Pancreas (tissue), 10 donors: ENCODE results near the gene TARP.

Experiments
- ATAC-seq, 4 donors: fragments of 200-7000 bp; cut with Tn5 transposase; one replicate each; pipeline versions ENCODE4 v1.8.0 to v1.9.1; 2020; ENCODE audit warnings: mild to moderate bottlenecking in 4 of 4, moderate library complexity in 4 of 4
- DNase-seq, 6 donors: peaks; one replicate each; pipeline ENCODE4 v3.0.0-alpha.2; 2020
- FAIRE-seq: peaks from 2 replicates; lab custom pipeline; 2012; peaks lifted over from hg19 to GRCh38; lab: Jason Lieb, UNC
- H3K27ac ChIP-seq, 4 donors: fragments of 200-600 bp; sonication (generic); 1 replicate in 3 of 4; 2 replicates in 1 of 4; pipeline versions ENCODE4 v1.5.0 to v1.8.0; 2020
- H3K27me3 ChIP-seq, 4 donors: fragments of 200-600 bp; one replicate each; pipeline ENCODE4 v1.8.0; 2021
- H3K36me3 ChIP-seq, 3 donors: fragments of 200-600 bp; sonication (generic) in 1 of 3; one replicate each; pipeline versions ENCODE4 v1.5.0 to v1.8.0; 2020 to 2021
- H3K4me1 ChIP-seq, 3 donors: fragments of 200-600 bp; one replicate each; pipeline ENCODE4 v1.8.0; 2021
- H3K4me3 ChIP-seq, 4 donors: fragments of 200-600 bp; sonication (generic) in 2 of 4; one replicate each; pipeline versions ENCODE4 v1.5.0 to v1.8.0; 2020 to 2021
- H3K9me3 ChIP-seq, 4 donors: fragments of 200-600 bp; one replicate each; pipeline ENCODE4 v1.8.0; 2021
- WGBS, 2 donors: extraction: QIAGEN DNeasy Blood & Tissue Kit; methylation state at CpG; one replicate each; pipeline ENCODE4 v1.1.7; 2013; 5-methylcytosine and 5-hydroxymethylcytosine counted together
- intact Hi-C, 3 donors: fragments of 100-400 bp; cut with DNase I; formaldehyde crosslinking; loops; one replicate each; pipeline versions ENCODE4 v1.11.1 to v1.14.2; 2022
- TF ChIP-seq, protein P1 (sequence below), 4 donors: fragments of 200-600 bp; sonication (generic) in 3 of 4; IDR thresholded peaks; one replicate each; pipeline versions ENCODE4 v1.5.0 to v1.8.0; 2021; ENCODE audit warnings: antibody characterized with exemption in 4 of 4
- donor health status: healthy with polysubstance abuse.
- donor health status: DM: no; HTN: no; CAD: no; lungs with moderate emphysema.
- donor health status: DM: no; HTN: no; CAD: no.
- donor health status: control.
- donor health status: control.
- donor health status: Bipolar disorder and iron deficiency.
- donor health status: DM: yes; HTN: yes; CAD: no.
- donor health status: DM: no; HTN: no; CAD: no.
- donor health status: DM: no; HTN: no; CAD: no.
- donor health status: DM: yes; HTN: yes; CAD: no.

TARP gene

DNA sequence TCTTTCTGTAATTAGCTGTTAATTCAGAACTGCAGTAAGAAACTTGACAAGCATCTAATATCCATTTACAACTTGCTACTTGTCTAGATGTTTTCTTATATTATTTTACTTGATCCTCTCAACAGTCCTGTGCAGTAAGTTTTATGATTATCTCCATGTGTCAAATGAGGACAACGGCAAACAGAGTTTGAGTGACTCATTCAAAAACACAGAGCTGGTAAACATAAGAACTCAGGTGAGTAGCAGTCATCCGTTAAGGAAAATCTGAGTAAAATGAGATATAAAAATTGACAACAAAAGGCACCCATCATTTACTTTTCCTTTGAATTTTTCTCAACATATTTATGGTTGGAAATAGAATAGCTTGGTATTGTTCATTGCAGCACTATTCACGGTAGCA lies 19.0 kb upstream of the TARP start:
- Histone ChIP-seq H3K4me3 (no peak overlapping the region), H3K27ac (no peak overlapping the region), H3K36me3 (no peaks in the 10 kb centered on the region), H3K4me1 (no peaks in the 10 kb centered on the region), H3K27me3 (no peaks in the 10 kb centered on the region), H3K9me3 (no peaks in the 10 kb centered on the region)
- DNase-seq (no peak), ATAC-seq (no peak), FAIRE-seq (no peak)
- TF ChIP-seq, protein P1, sequence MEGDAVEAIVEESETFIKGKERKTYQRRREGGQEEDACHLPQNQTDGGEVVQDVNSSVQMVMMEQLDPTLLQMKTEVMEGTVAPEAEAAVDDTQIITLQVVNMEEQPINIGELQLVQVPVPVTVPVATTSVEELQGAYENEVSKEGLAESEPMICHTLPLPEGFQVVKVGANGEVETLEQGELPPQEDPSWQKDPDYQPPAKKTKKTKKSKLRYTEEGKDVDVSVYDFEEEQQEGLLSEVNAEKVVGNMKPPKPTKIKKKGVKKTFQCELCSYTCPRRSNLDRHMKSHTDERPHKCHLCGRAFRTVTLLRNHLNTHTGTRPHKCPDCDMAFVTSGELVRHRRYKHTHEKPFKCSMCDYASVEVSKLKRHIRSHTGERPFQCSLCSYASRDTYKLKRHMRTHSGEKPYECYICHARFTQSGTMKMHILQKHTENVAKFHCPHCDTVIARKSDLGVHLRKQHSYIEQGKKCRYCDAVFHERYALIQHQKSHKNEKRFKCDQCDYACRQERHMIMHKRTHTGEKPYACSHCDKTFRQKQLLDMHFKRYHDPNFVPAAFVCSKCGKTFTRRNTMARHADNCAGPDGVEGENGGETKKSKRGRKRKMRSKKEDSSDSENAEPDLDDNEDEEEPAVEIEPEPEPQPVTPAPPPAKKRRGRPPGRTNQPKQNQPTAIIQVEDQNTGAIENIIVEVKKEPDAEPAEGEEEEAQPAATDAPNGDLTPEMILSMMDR (IDR thresholded peaks at IDR 0.05): no peak
- intact Hi-C loops: no loop called here
- 68 to 76% methylated on average over 3 of the region's 3 CpGs for WGBS, 2 donors

DNA sequence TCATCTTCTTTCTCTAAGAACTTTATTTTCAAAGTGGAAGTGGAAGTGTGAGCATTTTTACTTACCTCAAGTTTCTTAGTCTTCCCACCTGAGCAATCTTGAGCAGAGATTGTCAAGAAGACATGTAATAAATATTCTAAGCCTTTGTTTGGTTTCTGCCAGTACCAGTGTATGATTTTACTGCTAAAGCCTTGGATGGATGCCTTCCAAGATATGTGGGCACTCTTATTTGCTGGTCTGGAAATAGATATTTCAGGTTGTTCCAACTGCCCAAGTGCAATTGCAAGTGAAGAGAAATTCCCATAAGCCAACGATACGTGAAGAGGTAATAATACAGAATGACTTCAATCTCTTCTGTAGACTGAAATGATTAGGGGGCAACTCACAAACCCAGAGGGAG lies 18.2 kb upstream of the TARP start:
- no peaks in the 10 kb centered on the region for H3K4me1 ChIP-seq
- no peaks in the 10 kb centered on the region for H3K27me3 ChIP-seq
- ATAC-seq (no peak), FAIRE-seq (no peak), DNase-seq (no peak)
- intact Hi-C loops: no loop called here
- H3K9me3 ChIP-seq: no peaks in the 10 kb centered on the region
- H3K36me3 ChIP-seq: no peaks in the 10 kb centered on the region
- TF ChIP-seq, protein P1 (IDR thresholded peaks at IDR 0.05): no peak
- WGBS, 2 donors: 89 to 92% methylated on average over 2 of the region's 2 CpGs
- H3K27ac ChIP-seq: no peak overlapping the region
- no peak overlapping the region for H3K4me3 ChIP-seq

DNA sequence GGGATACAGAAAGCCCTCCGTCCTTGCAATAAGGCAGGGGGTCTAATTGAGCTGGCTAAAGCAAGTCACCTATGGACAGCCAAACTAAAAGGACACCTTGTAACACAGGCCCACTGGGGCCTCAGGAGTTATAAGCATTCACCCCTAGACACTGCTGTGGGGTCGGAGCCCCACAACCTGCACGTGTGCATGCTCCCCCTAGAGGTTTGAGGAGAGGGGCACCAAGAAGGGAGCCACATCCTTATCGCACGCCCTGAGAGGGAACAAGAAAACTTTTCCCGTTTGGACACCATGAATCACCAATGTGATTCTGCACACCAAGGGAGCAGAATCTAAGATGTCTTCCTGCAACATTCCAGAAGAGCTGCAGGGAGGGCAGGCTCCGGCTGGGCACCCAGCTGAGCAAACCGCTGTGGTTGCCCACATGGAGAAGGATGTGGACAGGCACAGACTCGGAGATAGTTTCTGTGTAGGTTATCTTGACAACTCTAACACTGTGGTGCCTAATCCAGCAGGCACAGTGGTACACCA lies 17.7 kb upstream of the TARP start:
- TF ChIP-seq, protein P1 (IDR thresholded peaks at IDR 0.05): no peak
- WGBS, 2 donors: 69 to 78% methylated on average over 9 of the region's 9 CpGs
- FAIRE-seq (no peak), DNase-seq (no peak), ATAC-seq (no peak)
- no peaks in the 10 kb centered on the region for H3K27me3 ChIP-seq
- no peaks in the 10 kb centered on the region for H3K4me1 ChIP-seq
- intact Hi-C loops: no loop called here
- H3K36me3 ChIP-seq: no peaks in the 10 kb centered on the region
- no peaks in the 10 kb centered on the region for H3K9me3 ChIP-seq
- no peak overlapping the region for H3K4me3 ChIP-seq
- no peak overlapping the region for H3K27ac ChIP-seq

DNA sequence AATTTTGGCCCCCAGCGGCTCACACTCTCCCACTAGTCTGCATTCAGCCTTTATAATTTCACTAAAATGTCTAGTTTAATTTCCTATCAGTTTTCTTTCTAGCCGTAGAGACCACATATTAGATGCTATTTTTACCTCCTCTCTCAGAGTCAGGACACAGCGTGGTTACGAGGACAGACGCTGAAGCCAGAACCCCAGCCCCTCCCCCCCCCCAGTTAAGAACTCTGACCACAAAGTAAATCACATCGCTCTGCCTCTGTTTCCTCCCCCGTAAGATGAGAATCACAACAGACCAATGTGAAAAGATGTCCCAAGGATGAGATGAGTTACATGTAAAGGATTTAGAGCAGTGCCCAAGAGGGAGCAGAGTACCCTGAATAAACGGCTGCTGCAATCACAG lies 11.1 kb upstream of the TARP start:
- H3K4me1 ChIP-seq: no peaks in the 10 kb centered on the region
- ATAC-seq (no peak), FAIRE-seq (no peak), DNase-seq (no peak)
- TF ChIP-seq, protein P1 (IDR thresholded peaks at IDR 0.05): no peak
- intact Hi-C loops: no loop called here
- H3K9me3 ChIP-seq: no peaks in the 10 kb centered on the region
- no peaks in the 10 kb centered on the region for H3K36me3 ChIP-seq
- no peak overlapping the region for H3K4me3 ChIP-seq
- whole genome bisulfite sequencing, 2 donors: 73 to 78% methylated on average over 8 of the region's 8 CpGs
- H3K27me3 ChIP-seq: no peaks in the 10 kb centered on the region
- H3K27ac ChIP-seq: no peak overlapping the region

DNA sequence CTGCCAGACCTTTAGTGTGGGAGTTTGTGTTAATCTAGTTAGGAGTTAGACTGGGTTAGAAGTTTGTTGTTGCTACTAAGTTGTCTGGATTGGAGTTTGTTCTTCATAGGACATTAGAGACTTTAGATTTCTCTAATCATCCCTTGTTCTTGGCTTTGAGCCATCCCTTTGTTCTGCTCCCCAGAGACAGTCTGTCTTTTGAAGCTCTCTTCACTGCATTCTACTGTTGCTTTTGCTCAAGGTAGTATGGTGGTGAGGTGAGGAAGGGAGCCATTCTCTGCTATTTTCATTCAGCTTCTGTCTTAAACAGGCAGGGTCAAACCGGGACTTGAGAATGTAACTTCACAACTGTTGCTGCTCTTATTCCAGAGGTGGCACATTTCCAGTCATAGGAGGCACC lies 10.4 kb upstream of the TARP start:
- Histone ChIP-seq H3K27me3 (no peaks in the 10 kb centered on the region), H3K4me3 (no peak overlapping the region), H3K36me3 (no peaks in the 10 kb centered on the region), H3K4me1 (no peaks in the 10 kb centered on the region), H3K27ac (no peak overlapping the region), H3K9me3 (no peaks in the 10 kb centered on the region)
- WGBS, 2 donors: 56 to 95% methylated on average over 1 of the region's 1 CpG
- DNase-seq (no peak), FAIRE-seq (no peak), ATAC-seq (no peak)
- intact Hi-C loops: no loop called here
- TF ChIP-seq, protein P1 (IDR thresholded peaks at IDR 0.05): no peak
